HG03139 (cell line): ENCODE measurements around the gene C8A.

Experiments
- ATAC-seq: cut with Tn5 transposase; IDR thresholded peaks from one replicate; pipeline ENCODE4 v1.9.1; 2021; ENCODE audit not compliant: unreplicated experiment

The C8A gene

GRCh38 chr1:56836359-56836758, 18.2 kb upstream of the C8A start:
- ATAC-seq = no peak

- ATAC-seq = no peak
These were observed 17.2 kb upstream of the C8A start for GRCh38 chr1:56837244-56837939.

GRCh38 chr1:56838759-56839158, 15.8 kb upstream of the C8A start:
- no peak for ATAC-seq

GRCh38 chr1:56843544-56843943, 11.1 kb upstream of the C8A start:
- ATAC-seq = no peak

DNA sequence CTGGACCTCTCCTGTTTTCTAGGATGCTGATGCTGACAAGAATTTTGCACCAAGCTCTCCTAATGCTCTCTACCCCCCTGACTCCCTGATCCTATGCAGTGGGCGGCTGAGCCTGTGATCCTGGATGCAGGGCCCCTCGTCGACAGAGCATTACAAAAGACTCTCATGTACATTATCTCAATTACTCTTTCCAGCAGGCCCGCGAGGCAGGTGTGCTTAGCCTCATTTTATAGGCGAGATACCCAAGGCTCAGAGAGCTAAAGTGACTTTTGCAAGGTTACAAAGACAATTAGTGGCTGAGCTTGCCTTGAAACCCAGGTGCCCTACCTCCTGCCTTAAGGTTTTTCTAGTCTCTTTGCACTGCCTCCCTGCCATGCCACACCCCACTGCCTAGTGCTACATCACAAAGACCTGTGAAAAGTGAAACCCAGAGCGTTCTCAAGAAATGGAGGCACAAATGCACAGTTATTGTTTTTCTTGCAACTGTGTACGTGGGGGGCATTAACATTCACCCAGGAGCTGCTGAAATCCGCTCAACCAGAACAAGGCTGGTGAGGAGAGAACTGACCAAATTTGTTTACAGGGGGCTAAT, 10.0 kb upstream of the C8A start:
- ATAC-seq = no peak

DNA sequence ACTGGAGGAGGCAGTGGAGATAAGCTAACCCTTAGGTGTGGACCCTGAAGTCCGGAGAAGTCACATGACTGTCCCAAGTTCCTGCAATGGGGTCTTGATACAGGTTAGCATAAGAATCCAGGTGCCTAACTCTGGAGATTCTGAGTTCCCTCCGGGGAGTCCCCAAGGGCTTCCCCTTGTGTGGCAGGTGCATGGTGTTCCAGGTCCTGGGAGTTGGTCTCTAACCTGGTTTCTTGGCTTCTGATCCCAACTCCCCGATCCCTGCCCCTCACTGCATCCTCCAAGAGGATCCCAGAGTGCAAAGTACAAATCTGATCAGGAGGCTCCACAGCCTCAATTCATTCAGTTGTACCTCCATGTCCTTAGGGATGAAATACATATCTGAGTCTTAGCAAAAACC, 9.3 kb upstream of the C8A start:
- no peak for ATAC-seq

- no peak for ATAC-seq
These were observed 4.8 kb upstream of the C8A start for GRCh38 chr1:56849750-56850149.

- no peak for ATAC-seq
These were observed 4.2 kb upstream of the C8A start for GRCh38 chr1:56850411-56850810.

GRCh38 chr1:56850922-56851321, 3.7 kb upstream of the C8A start:
- ATAC-seq = no peak

DNA sequence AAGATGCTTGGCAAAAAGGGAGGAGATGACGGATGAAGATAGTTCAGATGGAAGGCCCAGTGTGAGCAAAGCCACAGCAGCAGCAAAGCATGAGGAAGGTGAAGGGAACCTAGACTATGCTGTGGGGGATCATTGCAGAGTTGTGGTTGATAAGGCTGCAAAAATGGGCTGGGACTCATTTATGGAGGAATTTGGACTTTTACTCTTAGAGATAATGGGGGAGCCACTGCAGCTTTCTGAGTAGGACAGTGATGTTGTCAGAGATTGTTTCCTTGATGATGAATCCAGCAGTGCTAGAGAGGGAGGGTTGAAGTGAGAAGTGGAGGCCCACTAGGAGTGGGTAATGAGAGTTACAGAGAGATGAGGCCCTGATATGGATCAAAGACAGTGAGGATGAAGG, 2.1 kb upstream of the C8A start:
- no peak for ATAC-seq

- no peak for ATAC-seq
These were observed 593 bp downstream of the C8A start for GRCh38 chr1:56855190-56855589.

GRCh38 chr1:56856186-56856585, 1.6 kb downstream of the C8A start:
- ATAC-seq = no peak

GRCh38 chr1:56859287-56859686, 4.7 kb downstream of the C8A start:
- ATAC-seq = no peak

DNA sequence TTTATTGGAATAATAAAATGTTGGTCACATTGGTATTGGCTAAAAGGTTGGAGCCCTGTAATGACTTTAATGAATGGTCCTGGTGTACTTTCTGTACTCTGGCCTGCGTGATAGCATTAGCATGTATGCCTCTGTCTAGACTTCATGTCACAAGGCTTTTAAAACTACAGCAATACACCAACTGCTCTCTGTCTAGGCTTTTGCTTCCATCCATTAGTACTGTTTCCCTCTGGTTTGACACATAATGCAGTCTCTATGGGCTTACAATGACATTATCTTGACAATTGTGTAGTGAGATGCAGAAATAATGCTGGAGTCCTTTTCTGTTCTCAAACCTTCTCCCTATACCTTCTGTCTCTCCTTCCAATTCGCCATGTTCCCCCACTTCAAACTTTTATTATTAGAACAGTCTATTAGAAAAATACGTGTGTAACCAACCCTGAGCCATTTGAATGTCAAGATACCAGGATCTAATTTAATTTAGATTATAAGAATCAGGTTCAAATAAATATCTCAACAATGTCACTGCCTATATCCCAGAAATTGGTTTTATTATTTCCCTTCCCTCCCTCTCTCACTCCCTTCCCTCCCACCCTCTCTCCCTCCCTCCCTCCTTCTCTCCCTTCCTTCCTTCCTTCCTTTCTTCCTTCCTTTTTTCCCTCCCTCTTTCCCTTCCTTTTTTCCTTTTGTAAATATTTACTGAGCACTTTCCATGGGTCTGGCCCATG, 8.8 kb downstream of the C8A start:
- no peak for ATAC-seq

DNA sequence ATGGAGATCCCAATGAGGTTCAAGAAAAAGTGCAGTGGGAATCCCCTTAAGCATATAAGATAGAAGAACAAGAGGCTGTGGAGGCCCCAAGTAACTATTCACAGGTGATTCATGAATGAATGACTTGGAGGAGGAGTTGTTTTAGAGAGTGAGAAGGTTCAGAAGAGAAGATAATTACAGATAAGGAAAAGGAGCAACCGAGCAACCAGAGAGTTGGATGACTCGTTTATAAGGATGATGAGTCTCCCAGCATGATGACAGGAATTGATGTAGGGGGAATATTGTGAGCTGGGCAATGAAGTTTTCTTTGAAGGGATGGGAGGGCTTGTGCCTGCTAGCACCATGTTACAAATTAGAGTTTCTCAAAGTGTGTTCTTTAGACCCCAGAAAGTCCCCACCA, 9.8 kb downstream of the C8A start:
- no peak for ATAC-seq

- no peak for ATAC-seq
These were observed 12.1 kb downstream of the C8A start for GRCh38 chr1:56866656-56867055.

- ATAC-seq = no peak
These were observed 12.9 kb downstream of the C8A start for GRCh38 chr1:56867491-56867890.

DNA sequence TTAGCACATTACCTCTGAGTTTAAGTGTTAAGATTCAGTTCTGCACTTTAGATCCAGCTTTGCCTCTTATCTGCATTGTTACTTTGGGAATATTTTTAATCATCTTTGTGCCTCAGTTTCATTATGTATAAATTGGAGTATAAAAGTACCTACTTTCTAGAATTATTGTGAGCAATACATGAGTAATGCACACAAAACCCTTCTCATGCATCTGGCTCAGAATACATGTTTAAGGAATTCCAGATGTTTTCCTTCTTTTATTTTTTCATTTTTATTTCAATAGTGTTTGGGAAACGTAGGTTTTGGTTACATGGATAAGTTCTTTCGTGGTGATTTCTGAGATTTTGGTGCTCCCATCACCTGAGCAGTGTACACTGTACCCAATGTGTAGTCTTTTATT, 14.2 kb downstream of the C8A start:
- no peak for ATAC-seq

DNA sequence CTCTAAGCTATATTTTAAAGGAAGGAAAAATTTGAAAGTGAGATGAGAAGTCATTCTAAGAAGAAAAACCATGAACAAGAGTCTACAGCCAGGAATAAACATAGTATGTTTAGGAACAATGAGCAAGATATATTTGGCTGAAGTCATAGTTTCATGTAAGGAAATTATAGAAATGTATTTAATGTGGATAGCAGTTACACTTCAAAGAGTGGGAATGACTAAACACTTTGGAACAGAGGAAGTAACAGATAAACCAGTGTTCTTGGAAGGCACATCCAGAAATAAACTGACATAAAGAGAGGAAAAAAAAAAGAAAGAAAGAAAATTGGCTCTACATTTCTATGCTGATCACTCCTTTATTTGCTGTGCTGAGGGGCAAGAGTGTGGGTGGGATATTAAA, 18.0 kb downstream of the C8A start:
- no peak for ATAC-seq

GRCh38 chr1:56873213-56873612, 18.6 kb downstream of the C8A start:
- ATAC-seq = no peak

- ATAC-seq = no peak
These were observed 20.1 kb downstream of the C8A start for GRCh38 chr1:56874689-56875088.

- no peak for ATAC-seq
These were observed 23.4 kb downstream of the C8A start for GRCh38 chr1:56877973-56878372.
